Measurements from ENCODE around the gene NBPF1. TPM values are rescaled to one million over a fixed set of nuclear protein-coding genes. Genes with fewer than 3 reads are reported as not detected.
A peak's percentile ranks its signal among the peaks of the same experiment; 100 is the strongest.
"Not testable (repeated sequence)": the region's sequence is repeated elsewhere in the genome, so short reads cannot be mapped to it uniquely, and the experiment has no call there.

The NBPF1 gene
- polyA plus RNA-seq, 4 donors, result 11.7 to 60.6 (median 19.6) TPM

DNA sequence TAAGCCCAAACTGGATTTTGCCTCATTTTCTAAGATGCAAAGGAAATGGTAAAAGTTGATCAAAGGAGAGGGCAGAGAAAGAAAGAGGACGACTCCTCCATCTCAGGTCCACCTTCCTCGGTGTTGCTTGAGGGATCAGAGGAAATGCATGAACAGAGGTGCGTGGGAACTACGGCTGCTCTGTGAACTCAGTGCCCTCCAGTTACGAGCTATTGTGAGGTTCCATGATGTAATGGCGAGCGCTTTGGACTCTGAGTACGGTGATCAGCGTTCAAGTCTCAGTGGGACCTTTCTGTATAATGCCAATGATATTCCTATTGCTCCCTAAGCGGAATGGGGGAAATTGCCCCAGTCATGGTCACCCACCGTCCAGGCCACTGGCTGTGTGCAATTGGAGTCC, 60.1 kb downstream of the NBPF1 start:
- not testable (repeated sequence) for H3K27ac ChIP-seq (ENCODE audit: low read depth in 1 of 3, low read length in 2 of 3); H3K9me3 ChIP-seq (ENCODE audit: control insufficient read depth in 2 of 2, insufficient read depth in 1 of 2, low read depth in 1 of 2, low read length in 1 of 2); H3K4me3 ChIP-seq (ENCODE audit: low read depth in 1 of 3, low read length in 3 of 3); H3K27me3 ChIP-seq (ENCODE audit: control insufficient read depth in 3 of 3, insufficient read depth in 3 of 3, low read length in 3 of 3); FAIRE-seq; DNase-seq; H3K36me3 ChIP-seq (ENCODE audit: control insufficient read depth in 3 of 3, insufficient read depth in 2 of 3, low read depth in 1 of 3, low read length in 3 of 3); H3K4me1 ChIP-seq (ENCODE audit: control insufficient read depth in 3 of 3, insufficient read depth in 2 of 3, low read depth in 1 of 3, low read length in 2 of 3)
- 91 to 93% (median 92%) methylated on average over 9 to 10 of the region's 11 CpGs for WGBS, 3 donors

DNA sequence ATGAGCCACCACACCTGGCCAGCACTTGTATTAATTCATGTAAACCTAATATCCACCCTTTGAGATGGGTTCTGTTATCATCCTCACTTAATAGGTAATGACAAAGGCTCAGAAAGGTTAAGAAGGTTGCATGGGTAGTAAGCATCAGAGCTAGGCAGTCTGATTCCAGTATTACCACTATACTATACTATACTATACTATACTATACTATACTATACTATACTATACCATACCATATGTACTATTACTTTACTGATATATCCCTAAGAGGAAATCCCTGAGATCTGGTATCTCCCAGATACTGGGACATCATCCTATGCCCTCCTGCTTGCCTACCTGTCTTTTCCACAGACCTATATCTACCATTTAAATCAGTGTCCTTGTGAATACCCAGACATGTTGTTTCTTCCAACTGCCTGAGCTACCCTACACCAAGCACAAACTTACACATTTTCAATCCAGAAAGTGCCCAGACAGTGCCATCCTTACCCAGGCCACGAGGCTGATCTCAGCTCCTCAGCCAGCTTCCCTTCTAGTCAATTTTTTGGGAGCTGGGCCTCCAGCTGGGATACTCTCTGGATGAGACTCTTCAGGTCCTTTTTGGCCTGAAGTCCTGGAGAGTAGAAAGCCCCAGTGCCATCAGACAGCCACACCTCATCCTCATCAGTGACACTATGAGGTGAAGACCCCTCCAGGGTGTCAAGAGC, 63.0 kb downstream of the NBPF1 start:
- H3K27ac ChIP-seq (ENCODE audit: low read depth in 1 of 3, low read length in 2 of 3); FAIRE-seq; DNase-seq; H3K27me3 ChIP-seq (ENCODE audit: control insufficient read depth in 3 of 3, insufficient read depth in 3 of 3, low read length in 3 of 3); H3K4me1 ChIP-seq (ENCODE audit: control insufficient read depth in 3 of 3, insufficient read depth in 2 of 3, low read depth in 1 of 3, low read length in 2 of 3); H3K9me3 ChIP-seq (ENCODE audit: control insufficient read depth in 2 of 2, insufficient read depth in 1 of 2, low read depth in 1 of 2, low read length in 1 of 2); H3K4me3 ChIP-seq (ENCODE audit: low read depth in 1 of 3, low read length in 3 of 3); H3K36me3 ChIP-seq (ENCODE audit: control insufficient read depth in 3 of 3, insufficient read depth in 2 of 3, low read depth in 1 of 3, low read length in 3 of 3): not testable (repeated sequence)
- 57 to 82% (median 63%) methylated on average over 1 of the region's 1 CpG for WGBS, 3 donors

DNA sequence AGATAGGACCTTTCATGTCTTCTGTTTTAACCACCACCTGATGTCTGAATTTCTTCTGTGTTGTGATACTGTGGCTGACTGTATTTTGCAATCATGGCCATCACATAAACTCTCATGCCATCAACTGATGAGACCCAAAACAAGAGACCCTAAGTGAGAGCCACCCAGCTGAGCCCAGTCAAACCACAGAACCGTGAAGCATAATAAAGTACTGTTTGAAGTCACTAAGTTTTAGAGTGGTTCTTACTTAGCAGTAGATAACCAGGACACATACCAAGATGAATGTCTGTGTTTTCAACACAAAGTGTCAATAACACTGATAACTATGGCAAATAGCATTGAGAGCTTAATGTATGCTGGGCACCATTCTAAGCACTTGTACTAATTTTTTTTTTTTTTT, 63.8 kb downstream of the NBPF1 start:
- H3K9me3 ChIP-seq (ENCODE audit: control insufficient read depth in 2 of 2, insufficient read depth in 1 of 2, low read depth in 1 of 2, low read length in 1 of 2); H3K27me3 ChIP-seq (ENCODE audit: control insufficient read depth in 3 of 3, insufficient read depth in 3 of 3, low read length in 3 of 3); FAIRE-seq; H3K36me3 ChIP-seq (ENCODE audit: control insufficient read depth in 3 of 3, insufficient read depth in 2 of 3, low read depth in 1 of 3, low read length in 3 of 3); H3K4me3 ChIP-seq (ENCODE audit: low read depth in 1 of 3, low read length in 3 of 3); DNase-seq; H3K4me1 ChIP-seq (ENCODE audit: control insufficient read depth in 3 of 3, insufficient read depth in 2 of 3, low read depth in 1 of 3, low read length in 2 of 3); H3K27ac ChIP-seq (ENCODE audit: low read depth in 1 of 3, low read length in 2 of 3): not testable (repeated sequence)
- 36 to 53% (median 50%) methylated on average over 1 of the region's 1 CpG for WGBS, 3 donors

DNA sequence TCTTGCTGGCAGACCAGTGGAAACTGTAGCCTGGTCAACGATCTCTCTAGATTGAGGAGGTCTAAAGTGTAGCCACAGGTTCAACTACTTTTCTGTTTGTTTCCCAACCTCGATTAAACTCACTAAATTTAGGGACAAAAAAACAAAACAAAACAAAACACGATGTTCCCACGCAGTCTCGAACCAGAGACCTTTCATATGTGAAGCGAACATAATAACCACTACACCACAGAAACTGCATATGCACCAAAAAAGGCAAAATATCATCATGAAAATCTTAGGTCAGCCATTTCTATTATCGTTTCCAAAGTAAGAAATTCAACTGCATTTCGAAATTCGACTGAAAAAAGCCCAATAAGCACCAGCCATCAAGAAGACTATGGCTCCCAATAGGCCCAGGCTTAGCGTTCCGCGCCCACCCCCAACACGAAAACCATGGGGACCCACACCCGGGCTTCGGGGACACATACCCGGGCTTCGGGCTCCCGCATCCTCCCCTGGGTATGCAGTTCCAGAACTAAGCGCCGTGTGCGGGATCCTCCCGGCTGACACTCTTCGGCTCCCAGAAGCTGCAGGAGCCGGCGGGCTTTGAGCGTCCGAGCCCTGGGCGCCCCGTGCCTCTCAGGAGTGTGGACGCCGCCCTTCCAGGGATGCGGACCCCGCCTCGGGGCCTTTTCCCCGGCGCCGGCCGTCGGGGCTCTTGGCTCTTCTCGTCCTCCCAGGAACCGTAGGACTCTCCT, 65.7 kb downstream of the NBPF1 start:
- WGBS, 3 donors, result 46 to 76% (median 65%) methylated on average over 3 to 7 of the region's 41 CpGs
- H3K4me1 ChIP-seq (ENCODE audit: control insufficient read depth in 3 of 3, insufficient read depth in 2 of 3, low read depth in 1 of 3, low read length in 2 of 3); H3K9me3 ChIP-seq (ENCODE audit: control insufficient read depth in 2 of 2, insufficient read depth in 1 of 2, low read depth in 1 of 2, low read length in 1 of 2); H3K27ac ChIP-seq (ENCODE audit: low read depth in 1 of 3, low read length in 2 of 3); H3K4me3 ChIP-seq (ENCODE audit: low read depth in 1 of 3, low read length in 3 of 3); H3K27me3 ChIP-seq (ENCODE audit: control insufficient read depth in 3 of 3, insufficient read depth in 3 of 3, low read length in 3 of 3); DNase-seq; H3K36me3 ChIP-seq (ENCODE audit: control insufficient read depth in 3 of 3, insufficient read depth in 2 of 3, low read depth in 1 of 3, low read length in 3 of 3); FAIRE-seq: not testable (repeated sequence)

DNA sequence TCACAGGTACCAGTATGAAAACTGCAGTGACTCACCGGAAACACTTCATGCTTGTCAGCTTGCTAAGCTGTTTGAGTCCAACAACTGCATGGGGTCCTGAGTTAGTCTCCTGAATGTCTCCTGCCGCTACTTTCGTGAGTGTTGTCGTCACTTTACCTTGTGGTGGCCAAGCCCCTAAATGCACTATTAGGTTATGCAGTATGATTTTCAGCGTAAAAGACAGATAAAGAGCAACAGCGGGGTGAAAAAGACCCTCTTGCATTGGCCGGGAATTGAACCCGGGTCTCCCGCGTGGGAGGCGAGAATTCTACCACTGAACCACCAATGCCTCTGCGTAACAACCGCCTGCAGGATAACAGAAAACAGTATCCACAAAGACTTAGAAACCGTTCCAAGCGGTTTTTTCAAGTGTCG, 67.7 kb downstream of the NBPF1 start:
- not testable (repeated sequence) for H3K27me3 ChIP-seq (ENCODE audit: control insufficient read depth in 3 of 3, insufficient read depth in 3 of 3, low read length in 3 of 3); H3K9me3 ChIP-seq (ENCODE audit: control insufficient read depth in 2 of 2, insufficient read depth in 1 of 2, low read depth in 1 of 2, low read length in 1 of 2); DNase-seq; H3K27ac ChIP-seq (ENCODE audit: low read depth in 1 of 3, low read length in 2 of 3); FAIRE-seq; H3K4me3 ChIP-seq (ENCODE audit: low read depth in 1 of 3, low read length in 3 of 3); H3K36me3 ChIP-seq (ENCODE audit: control insufficient read depth in 3 of 3, insufficient read depth in 2 of 3, low read depth in 1 of 3, low read length in 3 of 3); H3K4me1 ChIP-seq (ENCODE audit: control insufficient read depth in 3 of 3, insufficient read depth in 2 of 3, low read depth in 1 of 3, low read length in 2 of 3)
- WGBS, 3 donors, result 39 to 64% (median 50%) methylated on average over 12 of the region's 16 CpGs

DNA sequence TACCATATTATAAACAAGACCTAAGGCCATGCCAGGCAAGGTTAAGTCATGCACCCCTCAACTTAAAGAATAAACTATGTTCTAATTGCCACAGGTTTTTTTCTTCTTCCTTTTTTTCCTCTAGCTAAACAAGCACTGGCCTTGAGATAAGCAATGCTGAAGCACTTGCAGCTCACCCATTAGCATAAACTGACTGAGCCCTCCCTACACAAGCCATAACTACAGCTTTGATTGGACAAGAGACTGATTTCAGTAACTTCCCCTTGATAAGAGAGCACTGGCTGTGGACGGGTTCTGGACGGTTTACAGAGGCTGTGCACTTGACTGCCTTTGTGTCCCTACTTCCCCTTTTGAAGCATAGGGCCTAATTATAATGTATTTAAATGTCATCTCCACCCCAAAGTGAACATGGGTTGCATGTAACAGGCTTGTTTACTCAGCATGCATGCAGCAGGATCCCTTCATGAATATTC, 72.9 kb downstream of the NBPF1 start:
- FAIRE-seq; H3K4me1 ChIP-seq (ENCODE audit: control insufficient read depth in 3 of 3, insufficient read depth in 2 of 3, low read depth in 1 of 3, low read length in 2 of 3); H3K36me3 ChIP-seq (ENCODE audit: control insufficient read depth in 3 of 3, insufficient read depth in 2 of 3, low read depth in 1 of 3, low read length in 3 of 3); H3K27me3 ChIP-seq (ENCODE audit: control insufficient read depth in 3 of 3, insufficient read depth in 3 of 3, low read length in 3 of 3); H3K9me3 ChIP-seq (ENCODE audit: control insufficient read depth in 2 of 2, insufficient read depth in 1 of 2, low read depth in 1 of 2, low read length in 1 of 2); H3K27ac ChIP-seq (ENCODE audit: low read depth in 1 of 3, low read length in 2 of 3); H3K4me3 ChIP-seq (ENCODE audit: low read depth in 1 of 3, low read length in 3 of 3): not testable (repeated sequence)
- 5 to 50% methylated on average over 1 to 2 of the region's 2 CpGs; no CpG with 5 or more reads in 1 of the 3 donors for WGBS, 3 donors
- peak; percentile 49 to 55 for DNase-seq

DNA sequence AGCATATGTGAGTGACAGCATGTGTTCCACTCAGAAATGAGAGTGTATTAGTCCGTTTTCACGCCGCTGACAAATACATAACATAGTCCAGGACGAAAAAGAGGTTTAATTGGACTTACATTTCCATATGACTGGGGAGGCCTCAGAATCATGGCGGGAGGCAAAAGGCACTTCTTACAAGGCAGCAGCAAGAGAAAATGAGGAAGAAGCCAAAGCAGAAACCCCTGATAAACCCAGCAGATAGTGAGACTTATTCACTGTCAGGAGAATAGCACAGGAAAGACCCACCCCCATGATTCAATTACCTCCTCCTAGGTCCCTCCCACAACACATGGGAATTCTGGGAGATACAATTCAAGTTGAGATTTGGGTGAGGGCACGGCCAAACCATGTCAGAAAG, 75.8 kb downstream of the NBPF1 start:
- H3K4me1 ChIP-seq (ENCODE audit: control insufficient read depth in 3 of 3, insufficient read depth in 2 of 3, low read depth in 1 of 3, low read length in 2 of 3); H3K27ac ChIP-seq (ENCODE audit: low read depth in 1 of 3, low read length in 2 of 3); H3K4me3 ChIP-seq (ENCODE audit: low read depth in 1 of 3, low read length in 3 of 3); DNase-seq; H3K9me3 ChIP-seq (ENCODE audit: control insufficient read depth in 2 of 2, insufficient read depth in 1 of 2, low read depth in 1 of 2, low read length in 1 of 2); H3K36me3 ChIP-seq (ENCODE audit: control insufficient read depth in 3 of 3, insufficient read depth in 2 of 3, low read depth in 1 of 3, low read length in 3 of 3); FAIRE-seq: not testable (repeated sequence)
- peaks cover 0 to 16% (median 3%) of the 10 kb centered on the region in 3 donors for H3K27me3 ChIP-seq (ENCODE audit: control insufficient read depth in 3 of 3, insufficient read depth in 3 of 3, low read length in 3 of 3)
- 74 to 93% (median 75%) methylated on average over 5 of the region's 6 CpGs for WGBS, 3 donors

DNA sequence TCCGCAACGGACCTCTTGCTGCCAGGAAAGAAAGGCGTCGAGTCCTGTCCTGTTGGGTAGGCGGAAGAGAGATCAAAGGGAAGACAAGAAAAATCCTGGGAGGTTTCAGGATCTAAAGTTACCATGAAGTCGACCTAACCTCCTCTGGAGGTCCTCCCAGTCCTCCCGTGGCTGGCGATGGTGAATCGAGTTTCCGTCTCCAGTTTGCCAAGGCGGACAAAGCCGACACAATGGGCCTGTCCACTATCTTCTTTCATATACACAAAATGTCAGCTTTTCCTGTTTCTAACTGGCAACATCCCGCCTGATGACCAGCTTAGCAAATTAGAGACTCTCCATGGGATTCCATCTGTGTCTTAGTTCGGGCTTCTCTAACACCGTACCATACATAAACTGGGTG, 76.6 kb downstream of the NBPF1 start:
- not testable (repeated sequence) for H3K9me3 ChIP-seq (ENCODE audit: control insufficient read depth in 2 of 2, insufficient read depth in 1 of 2, low read depth in 1 of 2, low read length in 1 of 2); DNase-seq; H3K27ac ChIP-seq (ENCODE audit: low read depth in 1 of 3, low read length in 2 of 3); H3K4me1 ChIP-seq (ENCODE audit: control insufficient read depth in 3 of 3, insufficient read depth in 2 of 3, low read depth in 1 of 3, low read length in 2 of 3); FAIRE-seq; H3K36me3 ChIP-seq (ENCODE audit: control insufficient read depth in 3 of 3, insufficient read depth in 2 of 3, low read depth in 1 of 3, low read length in 3 of 3); H3K4me3 ChIP-seq (ENCODE audit: low read depth in 1 of 3, low read length in 3 of 3)
- peaks cover 0 to 21% (median 3%) of the 10 kb centered on the region in 3 donors for H3K27me3 ChIP-seq (ENCODE audit: control insufficient read depth in 3 of 3, insufficient read depth in 3 of 3, low read length in 3 of 3)
- WGBS, 3 donors, result 81 to 91% (median 87%) methylated on average over 15 of the region's 15 CpGs

Data from small intestine (tissue), 7 donors.